NCI-H146 treated with DMSO at 0.1 percent for 48 hours (cell line): ENCODE results near the gene ESAM.

ENCODE experiments used
- DNase-seq: peaks from one replicate; lab custom pipeline; 2025; ENCODE audit not compliant: unreplicated experiment; lab: John Stamatoyannopoulos, UW

Gene ESAM

DNA sequence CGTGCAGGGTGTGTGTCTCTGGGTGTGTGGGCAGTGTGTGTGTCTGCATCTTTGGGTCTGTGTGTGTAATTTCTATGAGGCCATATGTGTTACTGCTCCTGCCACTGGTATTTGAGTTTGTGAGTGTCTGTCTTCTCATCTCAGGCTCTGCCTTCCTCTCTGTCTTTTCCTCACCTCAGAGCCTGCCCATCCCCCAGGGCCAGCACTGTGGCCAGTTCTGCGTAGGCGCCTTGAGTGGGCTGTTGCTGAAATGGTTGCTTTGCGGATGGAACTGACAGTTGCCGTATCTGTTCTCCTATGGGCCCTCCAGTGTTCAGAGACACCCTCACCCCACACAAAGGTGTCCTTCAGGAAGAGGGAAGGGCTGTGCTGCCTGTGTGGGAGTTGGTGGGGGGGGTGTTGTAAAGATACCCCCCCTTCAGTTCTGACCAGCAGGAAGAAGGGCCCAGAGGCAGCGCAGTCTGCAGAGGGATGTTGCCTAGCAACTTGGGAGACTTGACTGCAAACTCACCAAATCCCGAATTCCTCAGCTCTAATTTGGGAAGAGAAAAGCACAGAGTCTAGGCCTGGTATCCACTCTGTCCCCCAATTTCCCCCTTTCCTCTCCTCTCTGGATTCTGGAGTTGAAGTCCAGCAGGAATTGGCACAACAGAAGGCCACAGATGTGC lies 24.3 kb downstream of the ESAM start:
- DNase-seq = no peak

DNA sequence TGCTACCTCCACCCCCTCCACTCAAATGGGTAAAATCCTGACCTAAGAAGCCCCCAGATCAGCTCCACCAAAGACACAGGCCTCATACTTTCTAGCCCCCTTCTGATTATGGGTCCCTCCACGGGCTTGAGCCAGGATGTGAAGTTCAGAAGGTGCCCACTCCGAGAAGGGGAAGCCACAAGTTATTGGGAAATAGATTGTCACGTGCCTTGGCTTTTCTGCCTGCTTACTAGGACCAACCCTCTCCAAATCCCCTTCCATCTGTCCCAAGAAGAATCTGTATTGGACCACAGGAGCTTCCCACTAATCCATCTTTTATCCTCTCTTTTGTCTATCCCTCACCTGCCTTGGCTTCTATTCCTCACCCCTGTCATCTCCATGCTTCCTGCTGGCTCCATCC lies 25.4 kb downstream of the ESAM start:
- DNase-seq = no peak

DNA sequence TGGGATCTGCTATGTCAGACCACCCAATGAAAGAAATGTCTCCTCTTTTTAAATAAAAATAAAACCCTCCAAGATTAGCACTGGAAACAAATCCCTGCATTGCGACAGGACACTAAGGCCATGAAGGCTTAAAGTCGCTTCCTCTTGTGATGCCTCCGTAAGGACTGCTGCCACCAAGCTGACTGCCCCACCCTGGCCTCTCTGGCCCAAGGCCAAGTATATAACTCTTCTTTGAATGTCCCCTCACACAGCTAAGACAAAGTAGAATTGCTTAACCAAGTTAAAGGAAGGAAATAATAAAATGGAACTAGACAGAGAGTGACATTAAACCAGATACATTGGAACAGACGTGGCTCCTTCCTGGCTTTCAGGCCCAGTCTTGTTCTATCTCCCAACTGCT lies 29.9 kb downstream of the ESAM start:
- no peak for DNase-seq

DNA sequence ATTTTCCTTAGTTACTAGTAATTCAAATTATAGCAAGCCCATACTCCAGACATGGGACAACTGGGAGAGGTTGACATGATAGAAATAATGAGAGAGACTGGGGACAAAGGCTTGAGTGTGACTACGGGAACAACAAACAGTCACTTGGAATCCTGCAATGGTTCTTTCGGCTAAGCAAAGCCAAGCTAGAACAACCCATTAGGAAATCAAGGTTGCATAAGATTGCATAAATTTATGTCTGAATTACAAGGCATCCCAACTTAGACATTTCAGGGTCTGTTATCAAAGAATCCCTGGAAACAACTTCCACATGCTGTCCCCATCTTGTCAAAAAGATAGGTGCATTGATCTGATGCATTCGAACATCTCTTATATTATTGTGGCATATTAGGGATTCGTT lies 32.5 kb downstream of the ESAM start:
- no peak for DNase-seq

DNA sequence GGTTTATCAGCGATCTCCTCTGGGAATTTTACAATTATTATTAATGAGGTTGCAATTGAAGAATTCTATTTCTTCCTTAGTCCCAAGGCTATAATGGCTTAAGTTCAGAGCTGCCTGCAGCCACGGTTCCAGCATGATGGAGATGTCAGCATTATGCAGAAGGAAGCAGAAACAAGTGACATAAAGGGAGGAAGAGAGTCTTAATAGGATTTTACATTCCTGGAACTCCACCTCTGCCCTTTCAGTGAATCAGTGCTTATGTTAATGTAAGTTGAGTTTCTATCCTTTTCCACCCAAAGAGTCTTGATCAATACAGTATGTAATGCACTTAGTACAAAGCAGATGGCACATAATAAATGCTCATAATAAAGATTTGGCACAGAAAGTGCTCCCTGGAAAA lies 34.0 kb downstream of the ESAM start:
- DNase-seq = no peak

DNA sequence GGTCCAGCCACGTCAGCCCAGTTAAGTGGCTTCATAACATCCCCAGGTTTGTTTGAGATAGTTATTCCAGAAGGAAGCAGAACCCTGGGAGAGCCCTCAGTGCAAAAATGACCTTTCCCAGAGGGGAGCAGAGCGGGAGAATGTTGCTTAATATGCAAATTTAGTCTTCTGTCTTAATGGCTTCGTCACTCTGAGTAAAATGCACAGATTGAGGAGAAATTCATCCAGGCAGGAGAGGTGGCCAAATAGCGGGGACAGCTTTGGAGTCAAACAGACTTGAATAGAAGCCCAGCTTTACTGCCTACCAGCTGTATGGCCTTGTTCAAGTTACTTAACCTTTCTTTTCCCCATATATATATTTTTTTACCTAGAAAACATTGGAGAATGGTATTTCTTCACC lies 34.6 kb downstream of the ESAM start:
- no peak for DNase-seq

DNA sequence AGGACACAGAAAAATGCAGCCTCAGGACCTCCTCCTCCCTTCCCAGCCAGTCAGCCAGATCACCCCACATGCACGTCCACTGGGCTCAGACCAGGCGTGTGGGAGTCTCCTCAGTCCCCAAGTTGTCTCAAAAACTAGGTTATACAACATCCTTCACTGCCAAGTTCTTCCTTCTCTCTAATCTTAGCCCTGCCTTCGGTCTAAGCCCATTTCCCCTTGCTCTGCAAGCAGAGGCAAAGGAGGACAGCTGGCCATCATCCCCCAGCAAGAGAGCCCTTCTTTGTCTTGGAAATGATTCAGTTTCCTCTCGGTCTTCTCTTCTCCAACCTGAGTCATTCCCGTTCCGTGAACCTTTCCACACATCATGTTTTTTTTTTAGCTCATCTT lies 36.4 kb downstream of the ESAM start:
- no peak for DNase-seq

DNA sequence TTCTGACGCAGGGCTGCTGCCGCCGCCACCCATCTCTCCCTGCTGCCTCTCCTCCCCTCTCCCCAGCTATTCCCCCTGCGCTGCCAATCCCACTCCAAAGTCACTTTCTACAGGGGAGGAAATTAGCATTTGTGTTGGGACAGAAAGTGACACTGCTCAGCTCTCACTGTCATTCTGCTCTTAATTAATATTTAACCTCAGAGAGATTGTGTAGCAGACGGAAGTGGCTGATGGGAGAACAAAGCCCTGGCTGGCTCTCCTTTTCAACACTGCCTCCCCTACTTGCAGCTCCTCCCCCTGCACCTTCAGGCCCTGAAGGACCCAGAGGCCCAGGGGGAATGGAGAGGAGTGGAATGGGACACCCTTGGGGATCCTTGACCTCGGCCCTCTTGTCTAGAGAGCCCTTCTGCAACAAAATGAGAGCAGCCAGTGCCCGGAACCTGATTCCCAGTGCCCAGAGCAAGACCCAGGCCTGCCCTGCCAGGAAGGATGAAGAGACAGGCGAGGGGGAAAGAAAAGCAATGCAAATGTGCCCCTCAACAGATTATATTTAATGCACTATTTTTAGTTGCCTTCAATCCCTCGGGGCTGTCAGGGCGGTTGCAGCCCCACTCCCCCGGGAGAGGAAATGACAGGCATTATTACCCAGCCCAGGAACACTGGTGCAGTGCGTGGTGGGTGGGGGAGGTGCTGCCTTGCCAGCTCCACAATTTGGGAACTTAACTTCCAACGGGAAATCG lies 36.9 kb downstream of the ESAM start:
- DNase-seq = no peak

DNA sequence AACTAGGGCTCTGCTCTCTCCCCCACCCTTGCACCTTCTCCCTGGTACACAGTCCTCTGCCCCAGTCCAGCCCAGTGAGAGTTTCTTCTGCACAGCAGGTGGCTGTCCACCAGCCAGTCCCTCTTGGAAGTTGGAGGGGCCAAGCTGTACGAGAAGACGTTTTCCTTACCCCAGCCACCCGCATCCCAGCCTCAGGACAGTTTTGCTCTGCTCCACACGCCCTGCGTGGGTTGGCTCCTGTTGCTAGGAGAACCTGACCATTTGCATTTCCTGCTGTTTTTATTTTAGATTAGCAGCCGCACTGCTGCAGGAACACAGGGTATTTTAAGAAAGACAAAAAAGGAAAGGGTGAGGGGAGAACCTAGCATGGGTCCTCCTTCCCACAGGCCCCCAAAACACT lies 39.9 kb downstream of the ESAM start:
- no peak for DNase-seq

DNA sequence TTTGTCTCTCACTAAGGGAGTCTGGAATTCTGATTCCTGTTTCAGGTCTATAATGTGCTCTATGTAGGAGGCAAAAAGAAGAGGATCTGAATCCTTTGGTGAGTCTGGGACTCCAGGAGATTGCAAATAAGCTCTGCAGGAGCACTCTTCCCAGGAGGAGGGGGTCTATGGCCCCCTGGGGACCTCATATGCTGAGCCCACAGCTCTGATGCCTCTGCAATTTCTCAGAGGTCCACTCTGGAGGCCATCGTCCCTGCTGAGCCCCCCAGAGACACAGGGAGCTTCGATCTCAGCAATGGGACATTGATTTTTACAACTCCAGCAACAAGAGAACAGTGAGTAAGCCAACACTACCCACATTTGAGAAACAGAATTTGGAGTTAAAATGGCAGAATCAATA lies 42.6 kb downstream of the ESAM start:
- DNase-seq = no peak

DNA sequence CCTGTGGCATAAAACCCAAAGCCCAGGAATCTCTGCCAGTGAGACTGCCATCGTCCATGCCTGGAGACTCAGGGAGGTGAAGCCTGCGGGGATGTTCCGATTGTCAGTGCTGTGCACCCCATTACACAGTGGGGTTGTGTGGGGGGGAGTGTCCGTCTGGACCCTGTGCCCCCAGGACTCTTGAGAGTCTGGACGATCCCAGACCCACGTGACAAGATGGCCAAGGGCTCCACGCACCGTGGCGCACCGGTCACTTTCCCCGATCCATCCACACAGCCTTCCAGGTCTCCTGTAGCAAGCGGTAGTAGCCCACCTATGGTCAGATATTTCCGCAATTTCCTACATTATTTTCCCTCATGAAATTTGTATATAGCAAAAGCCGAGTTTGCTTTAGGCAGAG lies 43.3 kb downstream of the ESAM start:
- no peak for DNase-seq

DNA sequence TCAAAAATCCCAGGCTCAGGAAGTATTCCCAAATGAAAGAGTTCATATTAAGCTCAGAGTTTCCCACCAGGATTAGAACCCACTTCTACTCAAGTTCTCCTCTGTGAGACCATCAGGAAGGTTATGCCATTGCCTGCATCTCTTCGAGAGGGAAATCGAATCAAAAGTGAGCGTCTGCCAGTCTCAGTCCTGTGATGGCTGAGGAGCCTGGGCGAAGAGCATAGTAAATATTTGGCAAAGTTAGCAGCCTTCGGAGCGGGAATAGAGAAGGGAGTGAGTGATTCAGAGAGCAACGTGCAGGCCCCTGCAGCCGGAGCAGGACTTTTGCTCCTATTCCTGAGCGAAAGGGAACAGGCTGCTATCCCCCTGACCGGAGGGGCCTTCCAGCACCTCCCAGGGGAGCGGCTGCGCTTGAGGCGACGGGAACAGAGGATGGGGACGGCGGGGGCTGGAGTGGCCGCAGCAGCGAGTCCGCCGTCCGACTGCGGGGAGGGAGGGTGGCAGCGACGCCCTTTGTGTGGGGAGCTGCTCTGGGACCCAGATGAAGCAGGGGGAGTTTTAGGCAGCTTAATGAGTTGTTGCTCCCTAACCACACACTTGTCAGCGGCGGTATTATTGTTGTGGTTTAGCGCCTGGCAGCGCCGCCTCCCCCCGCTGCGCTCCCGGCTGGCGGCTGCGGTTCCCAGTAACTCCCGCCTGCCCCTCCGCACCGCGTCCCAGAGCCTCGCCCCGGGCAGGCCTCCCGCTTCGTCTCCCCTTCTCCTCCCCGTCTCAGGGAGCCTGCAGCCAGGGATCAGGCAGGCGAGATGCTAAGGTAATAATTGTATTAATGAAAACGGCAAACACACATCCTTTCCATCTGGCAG lies 44.1 kb downstream of the ESAM start:
- DNase-seq = no peak

DNA sequence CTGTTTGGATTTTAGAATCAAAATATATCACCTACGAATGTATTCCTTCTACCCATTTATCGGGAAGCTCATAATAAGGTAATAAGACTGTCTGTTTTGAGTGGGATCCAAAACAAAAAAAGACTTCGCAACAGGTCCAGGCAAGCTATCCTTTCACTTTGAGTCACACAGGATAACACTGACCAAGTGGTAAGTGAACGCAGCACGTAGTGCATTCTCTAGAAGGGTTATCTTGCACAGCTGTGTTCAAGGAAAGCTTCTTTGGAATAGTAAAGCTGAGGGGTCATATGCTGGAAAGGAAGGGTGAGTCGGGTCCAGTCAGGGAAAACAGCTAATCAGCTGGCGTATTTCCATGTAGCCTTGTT lies 44.7 kb downstream of the ESAM start:
- DNase-seq = no peak

DNA sequence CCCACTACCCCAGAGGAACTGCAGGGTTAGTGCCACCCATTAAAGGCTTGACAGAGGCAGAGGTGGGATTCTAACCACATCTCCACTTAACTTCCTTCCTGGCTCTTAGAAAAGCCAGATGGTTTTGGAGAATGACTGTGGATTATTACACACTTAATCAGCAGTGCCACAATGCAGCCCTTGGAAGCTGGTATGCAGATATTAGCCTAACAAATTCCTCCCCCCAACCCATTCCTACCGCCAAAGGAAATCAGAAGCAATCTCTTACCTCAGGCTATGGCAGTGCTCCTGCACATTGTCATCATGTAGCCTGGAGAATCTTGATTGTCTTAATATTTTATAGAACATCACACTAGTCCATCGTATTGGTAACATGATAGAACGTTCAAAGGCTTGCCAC lies 45.5 kb downstream of the ESAM start:
- DNase-seq = no peak

DNA sequence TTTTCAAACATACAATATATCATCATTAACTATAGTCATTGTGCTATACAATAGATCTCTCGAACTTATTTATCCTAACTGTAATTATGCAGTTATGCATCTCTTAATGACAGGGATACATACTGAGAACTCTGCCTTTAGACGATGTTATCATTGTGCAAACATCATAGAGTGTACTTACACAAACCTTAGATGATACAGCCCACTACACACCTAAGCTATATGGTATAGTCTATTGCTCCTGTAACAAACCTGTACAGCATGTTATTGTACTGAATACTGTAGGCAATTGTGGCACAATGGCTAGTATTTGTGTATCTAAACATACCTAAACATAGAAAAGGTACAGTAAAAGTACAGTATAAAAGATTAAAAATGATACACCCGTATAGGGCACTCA lies 49.7 kb downstream of the ESAM start:
- no peak for DNase-seq

DNA sequence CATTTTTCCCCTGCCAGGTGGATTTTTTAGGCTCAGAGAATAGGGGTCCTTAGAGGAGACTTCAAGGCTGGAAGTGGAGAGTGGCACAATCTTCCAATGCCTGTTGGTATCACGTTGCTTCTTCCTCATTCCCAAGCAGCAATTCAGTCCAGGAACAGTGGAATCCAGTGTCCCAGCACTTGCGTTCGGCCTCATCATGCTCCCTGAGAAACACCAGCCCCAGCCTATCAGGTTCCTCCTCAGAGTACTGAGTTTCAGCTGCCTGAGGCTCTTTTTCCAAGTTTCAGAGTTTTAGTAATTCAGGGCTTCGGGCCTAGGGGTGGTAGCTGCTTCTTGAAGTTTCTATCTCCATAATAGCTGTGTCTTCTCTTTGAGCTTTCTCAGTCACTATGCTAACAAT lies 54.3 kb downstream of the ESAM start:
- DNase-seq = no peak
